DMS 273 (cell line): Measurements from ENCODE around the gene CAPN13.

Experiments used
- DNase-seq: peaks from one replicate; lab custom pipeline; 2025; ENCODE audit not compliant: unreplicated experiment; lab: John Stamatoyannopoulos, UW

CAPN13 gene

DNA sequence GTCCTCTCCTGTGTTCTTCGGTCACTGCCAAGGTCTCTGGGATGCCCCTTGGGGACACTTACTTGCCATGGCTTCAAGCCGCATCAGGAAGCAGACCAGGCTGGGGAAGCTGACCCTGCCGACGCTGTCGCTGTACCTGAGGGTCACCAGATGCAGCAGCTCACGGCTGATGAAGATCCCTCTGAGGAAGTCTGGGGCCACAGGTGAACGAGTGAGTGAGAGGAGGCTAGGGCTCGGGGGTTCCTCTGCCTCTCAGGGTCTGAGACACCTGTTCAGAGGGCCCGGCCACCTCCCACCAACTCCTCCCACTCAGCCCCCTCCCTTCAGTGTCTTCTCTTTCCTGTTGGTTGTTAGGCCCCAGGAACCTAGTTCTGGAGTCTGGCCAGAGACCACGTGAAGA is 74.9 kb downstream of the CAPN13 start:
- DNase-seq: no peak

DNA sequence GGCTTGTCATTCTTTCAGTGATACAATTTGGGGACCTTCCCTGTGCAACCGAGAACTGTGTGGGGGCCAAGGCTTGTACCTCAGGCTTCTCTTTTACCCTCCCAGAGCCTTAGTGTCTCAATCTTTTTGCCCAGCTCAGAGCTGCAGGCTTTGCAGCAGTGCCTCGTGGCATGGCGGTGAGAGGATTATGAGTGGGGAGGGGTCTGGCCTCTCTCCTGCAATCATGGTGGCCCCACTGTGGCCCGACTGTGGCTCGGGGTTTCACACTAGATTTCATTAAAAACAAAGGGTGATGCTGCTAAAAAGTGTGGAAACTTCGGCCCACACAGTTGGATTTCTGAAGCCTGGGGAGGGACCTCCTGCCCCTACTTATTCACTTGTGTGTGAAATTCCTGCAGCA is 75.5 kb downstream of the CAPN13 start:
- DNase-seq: no peak

GRCh38 chr2:30730736-30731647 is 76.3 kb downstream of the CAPN13 start:
- no peak for DNase-seq

GRCh38 chr2:30729031-30729430 is 78.2 kb downstream of the CAPN13 start:
- no peak for DNase-seq

- no peak for DNase-seq
Measured at GRCh38 chr2:30722936-30723725, 84.1 kb downstream of the CAPN13 start.

DNA sequence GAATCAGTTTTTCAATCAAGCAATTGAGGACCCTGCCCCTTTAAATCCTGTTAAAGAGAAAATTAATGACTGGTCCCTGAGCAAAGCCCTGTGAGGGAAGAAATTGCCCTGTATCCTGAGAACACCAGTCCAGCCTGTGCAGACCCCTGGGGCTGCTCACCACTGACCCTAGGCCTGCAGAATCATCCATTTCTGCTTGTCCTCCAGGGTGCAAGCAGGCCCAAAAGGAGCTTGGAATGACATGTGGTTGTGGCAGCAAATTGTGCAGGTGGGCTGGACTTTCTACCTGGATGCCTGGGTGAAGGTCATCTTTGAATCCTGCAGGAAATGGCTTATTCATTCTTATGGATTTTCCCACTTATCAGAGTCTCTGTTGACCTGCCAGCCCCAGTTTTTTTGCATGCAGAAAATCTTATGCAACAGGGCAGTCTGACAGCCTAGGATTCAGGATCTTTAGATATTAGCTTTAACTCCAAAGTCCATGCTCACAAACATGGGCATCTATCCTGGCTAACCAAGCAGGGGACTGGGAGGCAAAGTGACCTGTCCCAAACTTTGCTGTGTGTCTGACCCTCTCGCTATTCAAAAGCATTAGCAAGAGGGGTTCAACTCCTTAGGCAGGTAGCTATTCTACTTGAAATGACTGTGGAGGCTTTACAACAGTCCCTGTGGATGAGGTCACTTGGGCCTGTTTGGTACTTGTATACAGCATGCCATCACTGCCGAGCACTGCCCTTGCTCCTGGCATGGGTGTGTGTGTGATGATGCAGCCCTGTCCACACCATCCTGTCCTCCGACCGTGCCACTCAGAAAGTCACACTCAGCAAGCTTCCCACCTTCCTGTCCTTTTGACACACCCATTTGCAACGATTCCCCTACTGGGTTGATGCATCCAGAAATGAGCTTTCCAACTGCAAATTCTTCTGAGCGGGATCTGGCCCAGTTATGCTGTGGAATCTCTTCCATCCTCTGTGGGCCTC is 85.3 kb downstream of the CAPN13 start:
- DNase-seq: no peak

DNA sequence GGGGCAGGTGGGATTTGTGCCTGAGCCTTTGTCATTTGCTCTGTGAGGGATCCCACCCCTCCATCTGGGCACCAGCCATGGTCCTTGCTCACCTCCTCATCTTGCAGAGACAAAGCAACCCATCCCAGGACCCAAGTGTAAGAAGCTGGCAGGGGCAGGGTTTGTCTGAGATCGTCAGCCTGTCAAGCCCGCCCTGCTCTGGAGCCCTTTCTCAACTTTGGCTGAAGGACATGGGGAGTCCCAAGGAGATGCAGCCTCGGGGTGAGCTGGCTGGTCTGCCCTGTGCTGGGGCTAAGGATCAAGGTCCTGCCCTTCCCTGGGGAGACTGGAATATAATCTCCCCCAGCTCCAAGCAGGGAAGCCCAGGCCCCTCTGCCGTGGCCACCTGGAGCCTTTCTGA is 86.0 kb downstream of the CAPN13 start:
- DNase-seq: no peak

GRCh38 chr2:30717081-30717650 is 90.1 kb downstream of the CAPN13 start:
- DNase-seq: no peak

DNA sequence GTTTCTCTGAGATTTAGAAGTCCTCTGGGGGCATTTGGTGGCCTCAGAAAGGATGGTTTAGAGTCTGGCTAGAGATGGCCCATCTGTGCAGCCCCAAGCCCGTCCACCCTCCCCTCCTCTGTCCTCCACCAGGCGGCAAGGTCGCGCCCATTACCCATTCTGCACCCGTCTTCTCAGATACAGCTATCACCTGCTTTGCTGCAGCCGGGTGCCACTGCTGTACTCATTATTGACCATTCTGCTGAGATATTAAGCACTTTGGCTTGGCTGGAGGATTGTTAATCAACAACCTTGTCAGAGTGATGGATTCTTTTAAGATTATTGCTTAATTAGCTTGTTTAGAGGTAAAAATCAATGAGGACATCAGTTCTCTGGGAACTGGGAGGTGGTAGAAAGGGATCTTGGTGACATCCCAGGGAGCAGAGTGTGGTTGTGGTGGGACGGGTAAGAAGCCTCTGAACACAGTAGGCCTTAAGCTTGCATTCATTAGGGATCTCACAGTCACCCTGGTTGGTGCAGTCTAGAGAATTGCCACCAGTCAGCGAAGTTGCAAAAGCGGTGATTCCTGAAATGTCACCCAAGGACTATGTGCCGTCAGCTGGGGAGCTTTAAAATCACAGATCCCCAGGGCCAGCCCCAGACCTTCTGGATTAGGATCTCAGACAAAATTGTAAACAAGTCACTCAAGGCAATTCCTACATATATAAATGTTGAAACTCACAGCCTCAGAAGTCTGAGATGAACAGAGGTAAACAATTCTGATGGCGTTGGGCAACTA is 90.9 kb downstream of the CAPN13 start:
- no peak for DNase-seq

- no peak for DNase-seq
Measured at GRCh38 chr2:30714811-30715709, 92.2 kb downstream of the CAPN13 start.

DNA sequence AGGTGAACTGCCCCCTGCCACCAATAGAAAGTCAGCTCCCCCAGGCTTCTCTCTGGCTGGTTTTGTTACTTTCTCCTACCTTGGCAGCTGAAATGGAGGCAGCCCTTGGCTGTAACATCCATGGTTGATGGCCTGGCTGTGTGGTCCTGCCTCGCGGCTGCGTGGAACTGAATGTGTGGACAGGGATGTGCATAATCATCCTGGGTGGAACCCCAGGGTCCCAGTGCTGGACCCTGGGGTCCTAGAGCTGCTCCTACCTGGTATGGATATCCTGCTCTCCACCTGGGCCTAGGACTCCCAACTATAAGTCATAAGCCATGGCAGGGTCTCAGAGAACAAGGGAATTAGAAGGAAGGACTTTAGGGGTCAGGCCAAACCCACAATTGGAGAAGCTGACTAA is 93.5 kb downstream of the CAPN13 start:
- no peak for DNase-seq

- peak; percentile 97 for DNase-seq
Measured at GRCh38 chr2:30711646-30712085, 95.6 kb downstream of the CAPN13 start.

DNA sequence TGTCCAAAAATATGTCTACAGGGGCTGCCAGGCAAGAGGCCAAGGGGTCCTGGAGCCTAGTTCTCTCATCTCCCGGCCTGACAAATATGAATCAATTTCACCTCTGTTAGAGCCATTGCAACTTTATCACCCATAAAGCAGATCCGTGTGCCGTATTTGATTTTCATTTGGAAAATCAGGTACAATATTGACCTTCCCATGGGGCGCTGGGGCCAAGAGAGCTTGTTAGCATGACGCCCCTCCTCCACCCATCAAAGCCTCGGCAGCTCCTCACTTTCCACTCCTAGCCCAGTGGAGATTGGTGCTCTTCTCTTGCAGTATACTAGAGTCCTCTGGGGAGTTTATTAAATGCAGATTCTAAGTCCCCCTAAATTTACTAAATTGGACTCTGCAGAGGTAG is 96.8 kb downstream of the CAPN13 start:
- no peak for DNase-seq

- no peak for DNase-seq
Measured at GRCh38 chr2:30710016-30710415, 97.2 kb downstream of the CAPN13 start.

DNA sequence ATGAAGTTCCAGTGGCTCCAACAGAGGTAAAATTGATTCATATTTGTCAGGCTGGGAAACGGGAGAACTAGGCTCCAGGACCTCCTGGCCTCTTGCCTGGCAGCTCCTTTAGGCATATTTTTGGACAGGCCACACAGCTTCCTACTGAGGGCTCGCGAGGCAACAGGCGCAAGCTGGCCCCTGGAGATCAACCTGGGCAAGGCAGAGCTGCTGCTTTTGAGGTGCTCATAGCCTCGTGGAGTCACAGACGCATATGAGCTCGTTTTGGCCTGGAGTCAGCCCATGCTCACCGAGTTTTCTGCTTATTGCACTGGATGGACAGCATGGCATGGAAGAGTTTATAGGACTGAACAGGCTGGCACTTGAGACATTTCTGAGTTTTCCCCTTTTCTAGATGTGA is 97.7 kb downstream of the CAPN13 start:
- DNase-seq: no peak

GRCh38 chr2:30708491-30709290 is 98.6 kb downstream of the CAPN13 start:
- peak; percentile 30 for DNase-seq

- DNase-seq: no peak
Measured at GRCh38 chr2:30707304-30707903, 99.8 kb downstream of the CAPN13 start.
